ENCODE results near the gene SH3RF1. TPM values are rescaled to one million over a fixed set of nuclear protein-coding genes. Genes with fewer than 3 reads are reported as not detected.

The SH3RF1 gene
- total and polyA plus RNA-seq, 2 of the 8 experiments (the other 6 are each of a cell fraction or from before 2014, with no cell fraction given) = 6.9 to 15.1 TPM

- Histone ChIP-seq H2BK120ac (replicated peaks; ENCODE audit: low read depth, low read length) (no peak overlapping the region), H3K27me3 (replicated peaks in 1 of 4; ENCODE audit: control insufficient read depth in 3 of 4, extremely low read depth in 1 of 4, insufficient read depth in 3 of 4, low read length in 3 of 4) (no peaks in the 10 kb centered on the region), H2BK12ac (ENCODE audit: low read depth, low read length) (no peak overlapping the region; the same call in 1 of the 2 replicates), H3K23ac (ENCODE audit: insufficient read length) (no peak overlapping the region), H3K56ac (replicated peaks; ENCODE audit: insufficient read length, low read depth, low read length) (no peak overlapping the region), H4K91ac (replicated peaks; ENCODE audit: insufficient read length, low read length) (no peak overlapping the region), H4K8ac (ENCODE audit: extremely low read depth, insufficient read depth, low read length) (no peak overlapping the region), H3K4ac (replicated peaks; ENCODE audit: insufficient read length, low read depth, low read length) (no peak overlapping the region), H2BK20ac (ENCODE audit: low read length) (no peak overlapping the region), H3K18ac (ENCODE audit: extremely low read depth, low read length) (no peak overlapping the region), H3K4me2 (ENCODE audit: insufficient read depth in 1 of 2, low read depth in 2 of 2, low read length in 2 of 2) (no peak overlapping the region), H3K79me2 (ENCODE audit: control insufficient read depth in 1 of 2, insufficient read depth in 2 of 2, low read length in 2 of 2) (peaks cover 2 to 88% of the 10 kb centered on the region in 2 experiments; a peak in 3 of 4 replicates), H3K14ac (ENCODE audit: insufficient read length) (no peak overlapping the region), H3K9ac (replicated peaks in 1 of 4; ENCODE audit: extremely low read depth in 1 of 4, low read depth in 3 of 4, low read length in 3 of 4) (no peak overlapping the region), H3K36me3 (ENCODE audit: control insufficient read depth in 2 of 4, insufficient read depth in 4 of 4, low read length in 3 of 4) (peaks cover 0 to 7% (median 2%) of the 10 kb centered on the region in 4 experiments; a peak in 4 of 8 replicates), H3K79me1 (ENCODE audit: low read depth, low read length) (no peaks in the 10 kb centered on the region; the same call in 1 of the 2 replicates), H2BK15ac (ENCODE audit: low read length) (no peak overlapping the region), H4K20me1 (replicated peaks in 1 of 2; ENCODE audit: control insufficient read depth in 1 of 2, insufficient read depth in 2 of 2, low read length in 2 of 2) (peaks cover 0 to 2% of the 10 kb centered on the region in 2 experiments), H3K23me2 (ENCODE audit: low read depth, low read length) (no peaks in the 10 kb centered on the region; the same call in 1 of the 2 replicates), H3K4me1 (replicated peaks in 1 of 4; ENCODE audit: control insufficient read depth in 3 of 4, insufficient read depth in 4 of 4, low read length in 3 of 4) (peaks cover 0 to 9% (median 5%) of the 10 kb centered on the region in 4 experiments; a peak in 4 of 7 replicates), H4K5ac (ENCODE audit: insufficient read length, low read depth, low read length) (no peak overlapping the region), H2BK5ac (ENCODE audit: low read depth, low read length) (no peak overlapping the region; the same call in 1 of the 2 replicates), H2AK5ac (ENCODE audit: low read depth, low read length) (no peak overlapping the region), H3K27ac (ENCODE audit: low read depth, low read length) (no peak overlapping the region), H3K9me3 (ENCODE audit: insufficient read depth in 2 of 2, low read depth in 1 of 2, low read length in 1 of 2) (no peaks in the 10 kb centered on the region), H2AFZ (ENCODE audit: low read length) (no peak overlapping the region), H3K4me3 (ENCODE audit: extremely low read depth in 1 of 4, insufficient read depth in 2 of 4, low read depth in 3 of 4, low read length in 4 of 4) (no peak overlapping the region)
- ChIA-PET CTCF (ENCODE audit: partially characterized antibody) (interaction anchor here (1.2 to 1.9 kb wide), 3 partner anchors 11 to 146 kb away, joined by 3 to 7 read pairs (median 3); partner anchors contain the start of gene SH3RF1), POLR2A (ENCODE audit: partially characterized antibody) (interaction anchor here (2.1 kb wide), 1 partner anchor 10 kb away, joined by 14 read pairs; no protein-coding TSS in a partner anchor)
- DNase-seq (ENCODE audit: low read depth in 1 of 2, low spot score in 2 of 2) = no peak
- no peak for TF ChIP-seq ZNF274 (IDR thresholded peaks at IDR 0.05; ENCODE audit: borderline replicate concordance, extremely low read depth, low read length)
- no peak for TF ChIP-seq TCF12 (IDR thresholded peaks at IDR 0.05; ENCODE audit: low read depth, low read length)
- TF ChIP-seq SRF (IDR thresholded peaks at IDR 0.05; ENCODE audit: low read depth, low read length) = no peak
- no peak for TF ChIP-seq CHD1 (IDR thresholded peaks at IDR 0.05; ENCODE audit: low read depth, low read length)
- TF ChIP-seq POLR2A (IDR thresholded peaks at IDR 0.05; ENCODE audit: control extremely low read depth in 1 of 2, low read depth in 2 of 2, low read length in 2 of 2) = no peak
- TF ChIP-seq GABPA (IDR thresholded peaks at IDR 0.05; ENCODE audit: borderline replicate concordance, insufficient read depth, low read length) = no peak
- no peak for TF ChIP-seq HDAC6 (IDR thresholded peaks at IDR 0.05; ENCODE audit: low read depth, low read length)
- TF ChIP-seq MAFK (IDR thresholded peaks at IDR 0.05; ENCODE audit: low read depth, low read length) = no peak
- TF ChIP-seq JUND (IDR thresholded peaks at IDR 0.05; ENCODE audit: low read length) = no peak
- TF ChIP-seq CHD2 (IDR thresholded peaks at IDR 0.05; ENCODE audit: low read length) = no peak
- no peak for TF ChIP-seq RXRA (IDR thresholded peaks at IDR 0.05; ENCODE audit: insufficient read depth, low read depth, low read length)
- FAIRE-seq = no peak
- WGBS, 2 experiments (ENCODE audit: extremely low coverage in 1 of 2, insufficient coverage in 1 of 2, insufficient read length in 1 of 2, insufficient replicate concordance in 2 of 2, low coverage in 1 of 2, low lambda C conversion rate in 2 of 2, missing lambda C conversion rate in 1 of 2) = 93% methylated on average over 6 of the region's 6 CpGs; no CpG with 5 or more reads in 1 of the 2 experiments
Observed at GRCh38 chr4:169259271-169259670, 11.5 kb downstream of the SH3RF1 start.
